ENCODE results near the gene IFIT5.
"Not testable (repeated sequence)": the region's sequence is repeated elsewhere in the genome, so short reads cannot be mapped to it uniquely, and the experiment has no call there.

IFIT5 gene, protein sequence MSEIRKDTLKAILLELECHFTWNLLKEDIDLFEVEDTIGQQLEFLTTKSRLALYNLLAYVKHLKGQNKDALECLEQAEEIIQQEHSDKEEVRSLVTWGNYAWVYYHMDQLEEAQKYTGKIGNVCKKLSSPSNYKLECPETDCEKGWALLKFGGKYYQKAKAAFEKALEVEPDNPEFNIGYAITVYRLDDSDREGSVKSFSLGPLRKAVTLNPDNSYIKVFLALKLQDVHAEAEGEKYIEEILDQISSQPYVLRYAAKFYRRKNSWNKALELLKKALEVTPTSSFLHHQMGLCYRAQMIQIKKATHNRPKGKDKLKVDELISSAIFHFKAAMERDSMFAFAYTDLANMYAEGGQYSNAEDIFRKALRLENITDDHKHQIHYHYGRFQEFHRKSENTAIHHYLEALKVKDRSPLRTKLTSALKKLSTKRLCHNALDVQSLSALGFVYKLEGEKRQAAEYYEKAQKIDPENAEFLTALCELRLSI

DNA sequence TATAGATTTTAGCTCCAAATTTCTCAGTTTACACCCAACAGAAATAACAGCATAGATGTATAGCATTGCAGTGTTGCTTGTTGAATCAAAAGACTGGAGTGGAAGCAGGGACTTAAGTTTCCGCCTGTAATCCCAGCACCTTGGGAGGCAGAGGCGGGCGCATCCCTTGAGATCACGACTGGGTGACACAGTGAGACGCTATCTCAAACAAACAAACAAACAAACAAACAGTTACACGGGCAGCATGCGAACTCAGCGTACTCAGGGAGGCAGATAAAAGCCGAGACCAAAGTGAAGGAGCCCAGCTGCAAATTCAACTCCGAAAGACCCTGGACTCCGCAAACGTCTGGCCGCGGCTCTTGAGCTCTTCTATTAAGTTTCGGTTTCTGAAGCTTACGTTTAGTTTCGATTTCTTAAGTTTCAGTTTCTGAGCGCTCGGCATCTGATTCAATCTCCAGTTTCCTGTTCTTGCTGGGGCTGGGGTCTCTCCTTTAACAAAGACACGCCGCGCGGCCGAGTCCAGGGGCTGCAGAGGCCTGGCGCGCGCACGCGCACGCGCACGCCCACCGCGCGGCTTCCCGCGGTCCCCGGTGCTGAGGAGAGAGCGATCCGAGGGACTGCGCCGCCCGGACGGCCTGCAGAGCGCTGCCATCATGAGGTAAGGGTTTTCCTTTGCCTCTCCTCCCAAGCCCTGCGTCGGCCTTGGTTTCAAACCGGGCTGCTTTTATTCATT is at the start of gene IFIT5:
TSS of gene IFIT5 (plus strand) at position 423 of the 733 bp plus-strand sequence. CDS start at position 654, 231 bp downstream.
- DNase-seq = peak; percentile 64

DNA sequence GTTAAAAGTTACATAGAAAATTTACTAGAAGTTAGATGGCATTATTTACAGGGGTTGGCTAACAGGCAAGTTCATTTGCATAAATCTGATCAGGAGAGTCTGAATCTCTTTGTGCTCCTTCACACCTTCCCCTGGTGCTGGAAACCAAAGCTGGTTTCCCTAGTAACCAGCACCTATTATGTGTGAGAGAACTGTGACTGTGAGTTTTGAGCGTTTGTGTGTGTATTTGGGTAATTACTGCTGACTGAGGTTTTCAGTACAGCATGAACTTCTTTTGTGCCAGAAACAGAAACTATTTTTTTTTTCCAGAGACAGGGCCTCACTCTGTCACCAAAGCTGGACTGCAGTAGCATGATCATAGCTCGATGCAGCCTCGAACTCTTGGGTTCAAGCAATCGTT is 46.8 kb upstream of the IFIT5 start:
- DNase-seq = no peak

DNA sequence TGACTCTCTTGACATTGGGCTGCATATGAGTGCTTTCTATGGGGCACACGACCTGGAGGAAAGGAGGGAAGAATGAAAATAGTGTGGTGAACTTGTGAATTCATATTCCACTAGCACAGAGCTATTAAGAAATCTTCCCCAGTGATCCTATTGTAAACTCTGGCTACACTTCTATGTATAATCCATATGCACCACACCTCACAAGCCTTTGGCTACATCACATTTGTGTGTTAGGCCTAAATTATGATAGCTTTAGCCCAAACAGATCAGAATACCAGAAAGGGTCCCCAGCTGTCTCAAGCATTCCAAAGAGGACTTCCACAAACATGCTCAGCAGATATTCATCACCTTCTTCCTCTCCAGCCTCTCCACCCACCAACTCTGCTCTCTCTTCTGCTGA is 46.2 kb upstream of the IFIT5 start:
- no peak for DNase-seq

DNA sequence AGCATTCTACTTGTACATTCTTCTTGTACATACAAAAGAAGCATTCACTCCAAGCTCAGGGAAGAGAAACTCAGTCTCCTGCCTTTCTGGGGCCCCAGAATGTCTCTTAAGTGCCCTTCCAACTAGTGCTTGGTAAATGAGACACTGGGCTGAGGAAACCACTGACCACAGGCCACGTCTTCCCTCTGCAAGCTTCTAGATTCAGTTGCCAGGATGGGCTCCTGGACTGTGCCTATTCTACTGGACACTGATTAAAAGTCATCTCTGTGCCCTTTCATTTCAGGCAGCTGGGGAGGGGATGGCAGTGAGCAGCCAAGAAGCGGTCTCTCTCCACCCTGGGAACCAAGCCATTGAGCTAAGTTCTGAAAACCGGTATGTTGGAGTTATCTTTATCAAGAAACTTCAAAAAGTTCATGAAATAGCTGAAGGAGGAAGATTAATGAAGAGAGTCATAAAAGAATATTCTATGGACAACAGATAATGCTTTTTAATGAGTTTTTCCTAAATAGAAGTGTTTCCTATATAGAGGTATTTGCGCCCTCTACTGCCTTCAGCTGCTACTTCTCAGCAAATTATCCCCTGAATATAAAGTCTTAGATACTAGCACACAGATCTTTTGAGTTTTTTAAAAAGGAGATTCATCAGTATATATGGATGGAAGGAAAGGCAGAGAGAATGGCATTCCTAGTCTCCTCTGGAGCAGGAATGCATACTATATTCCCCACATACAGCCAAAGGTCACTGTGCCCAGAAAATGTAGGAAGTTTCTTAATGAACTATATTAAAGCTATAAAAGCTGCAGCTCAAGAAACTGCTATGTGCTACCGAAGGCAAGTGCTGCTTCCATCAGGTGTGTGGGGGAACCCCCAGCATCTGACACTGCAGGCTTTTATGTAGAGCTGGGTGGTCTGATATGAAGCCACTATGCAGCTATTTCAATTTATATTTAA is 44.9 kb upstream of the IFIT5 start:
- DNase-seq = peak; percentile 56

DNA sequence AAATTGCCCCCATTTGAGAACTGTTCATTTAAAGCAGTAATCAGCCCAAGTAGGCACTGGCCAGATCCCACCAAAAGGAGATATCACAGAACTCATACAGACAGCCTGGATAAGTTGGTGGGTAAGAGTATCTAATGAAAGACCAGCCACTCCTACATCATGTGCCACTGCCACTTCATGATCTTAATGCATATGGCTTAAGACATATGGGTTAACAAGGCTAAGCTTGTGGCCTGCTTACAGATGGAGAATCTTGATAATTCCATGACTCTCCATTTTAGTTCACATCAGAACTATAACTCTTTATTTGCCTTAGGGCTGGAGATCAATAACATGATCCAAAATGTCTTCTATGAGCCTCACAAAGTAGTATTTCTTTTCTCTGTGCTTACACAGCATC is 43.3 kb upstream of the IFIT5 start:
- no peak for DNase-seq

DNA sequence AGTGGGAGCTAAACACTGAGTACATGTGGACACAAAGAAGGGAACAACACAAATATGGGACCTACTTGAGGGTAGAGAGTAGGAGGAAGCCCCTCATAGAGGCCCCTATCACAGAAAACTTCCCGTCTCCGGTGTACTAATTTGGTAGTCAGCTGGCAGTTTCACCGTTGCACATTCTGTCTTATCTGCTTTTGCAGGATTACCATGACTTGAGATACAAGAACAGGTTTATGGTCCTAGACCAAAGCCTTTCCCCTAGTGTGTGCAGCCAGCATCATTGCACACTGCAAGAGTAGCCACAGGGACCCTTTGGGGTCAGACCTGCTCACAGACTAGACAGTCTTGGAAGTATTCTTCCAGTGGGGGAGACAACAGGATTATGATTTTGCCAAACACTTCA is 42.4 kb upstream of the IFIT5 start:
- DNase-seq = no peak

DNA sequence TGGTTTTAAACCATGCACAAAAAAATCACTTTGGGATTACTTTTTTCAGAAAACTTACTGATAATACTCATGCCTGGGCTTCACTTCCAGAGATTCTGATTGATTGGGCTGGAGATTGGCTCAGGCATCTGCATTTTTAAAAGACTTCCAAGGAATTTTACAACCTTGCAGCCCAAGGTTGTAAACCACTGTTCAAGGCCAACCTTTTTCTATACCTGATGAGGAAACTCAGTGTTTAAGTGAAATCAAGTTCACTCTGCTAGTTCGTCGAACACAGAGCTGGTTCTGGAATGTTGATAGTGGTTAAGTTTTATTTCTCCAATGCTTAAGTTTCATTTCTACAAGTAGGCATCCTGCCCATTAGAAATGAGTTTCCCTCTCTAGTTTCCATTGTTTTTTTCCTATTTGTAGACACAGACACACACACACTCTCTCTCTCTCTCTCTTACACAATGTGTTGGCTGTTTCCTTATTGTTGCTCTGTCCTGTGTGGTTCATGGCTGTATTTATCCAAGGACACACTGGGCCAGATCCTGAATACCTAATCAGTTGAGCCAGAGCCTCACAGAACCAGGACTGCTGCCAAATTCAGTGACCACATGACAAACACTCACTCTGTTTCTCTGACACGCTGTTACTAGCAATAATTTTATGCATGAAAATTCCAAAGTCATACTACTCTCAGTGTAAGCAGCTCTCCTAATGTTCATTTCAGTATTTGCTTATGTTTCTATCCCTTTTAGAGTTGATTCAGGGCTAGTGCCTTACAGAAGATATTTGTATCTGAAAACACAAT is 40.3 kb upstream of the IFIT5 start:
- DNase-seq = peak; percentile 83

DNA sequence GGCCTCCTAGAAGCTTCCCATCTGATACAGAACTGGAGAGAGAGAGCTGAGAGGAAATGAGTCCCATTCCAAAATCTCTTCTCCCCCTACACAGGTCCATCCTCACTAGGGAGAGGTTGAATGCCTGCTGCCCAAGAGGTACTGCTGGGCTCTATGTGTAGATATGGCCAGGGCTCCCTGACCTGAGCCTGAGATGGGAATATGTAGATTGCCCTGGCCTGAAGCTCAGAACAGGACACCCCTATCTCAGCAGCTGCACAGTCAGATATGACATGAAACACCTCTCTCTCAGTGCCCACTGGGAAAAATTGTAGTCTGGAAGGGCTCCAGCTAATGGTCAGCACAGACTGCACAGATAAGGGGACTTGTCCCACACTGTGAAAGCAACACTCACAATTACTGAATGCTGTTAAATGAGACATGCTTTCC is 39.6 kb upstream of the IFIT5 start:
- no peak for DNase-seq

DNA sequence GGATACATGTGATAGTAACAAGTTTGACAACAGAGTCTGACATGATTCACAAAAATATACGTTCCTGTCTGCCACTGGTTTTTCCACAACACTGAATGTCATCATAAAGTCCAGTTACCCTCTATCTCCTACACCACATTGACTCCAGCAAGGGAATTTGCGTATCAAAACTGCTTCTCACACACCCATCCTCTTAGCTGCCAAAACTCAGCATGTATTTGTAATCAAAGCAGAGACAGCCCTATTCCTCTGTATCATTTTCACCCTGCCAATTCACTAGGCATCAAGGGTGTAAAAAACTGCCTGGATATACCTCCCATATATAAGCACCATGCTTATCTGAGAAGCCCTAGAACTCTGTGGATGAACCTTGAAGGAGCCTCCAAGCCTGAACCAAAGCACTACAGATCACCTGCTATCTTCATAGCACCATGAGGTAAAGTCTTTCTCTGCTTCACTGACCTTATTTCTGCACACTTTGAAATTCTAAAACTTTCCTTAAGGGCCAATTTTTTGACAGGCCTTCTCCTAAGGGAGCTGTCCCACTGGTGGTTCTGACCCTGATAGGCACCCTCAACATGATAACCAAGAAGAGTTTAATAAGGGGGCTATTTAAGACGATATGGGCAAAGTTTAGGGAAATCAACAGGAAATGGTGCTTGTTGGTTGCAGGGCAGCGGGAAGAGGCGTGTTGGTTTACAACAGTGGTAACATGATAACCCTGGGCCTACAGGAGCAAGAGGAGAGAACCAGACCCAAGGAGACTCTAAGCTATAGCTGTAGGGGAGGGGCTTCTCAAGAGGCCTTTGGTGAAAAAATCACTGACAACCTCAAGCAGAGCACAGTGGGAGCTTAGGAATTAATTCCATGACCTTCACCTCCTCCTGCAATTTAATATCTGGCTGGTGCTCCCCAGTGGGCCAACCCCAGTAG is 36.4 kb upstream of the IFIT5 start, which contains the start of gene IFIT1B:
TSS of gene IFIT1B (plus strand) at position 352 of the 933 bp plus-strand sequence. CDS start at position 432, 80 bp downstream.
- no peak for DNase-seq

DNA sequence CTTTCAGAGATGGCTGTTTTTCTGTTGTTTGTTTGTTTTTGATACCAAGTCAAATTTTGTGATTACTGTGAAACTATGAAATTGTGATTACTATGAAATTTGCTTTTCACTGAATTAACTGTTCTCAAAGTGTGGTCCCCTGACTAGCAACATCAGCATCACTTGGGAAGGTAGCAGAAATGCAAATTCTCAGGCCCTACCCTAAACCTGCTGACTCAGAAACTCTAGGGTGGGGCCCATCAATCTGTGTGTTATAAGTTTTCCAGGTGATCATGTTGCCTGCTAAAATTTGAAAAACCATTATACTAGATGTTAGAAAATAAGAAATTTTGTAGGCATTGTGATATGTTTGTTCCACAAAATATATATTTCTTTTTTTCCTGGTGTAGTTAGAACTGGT is 35.3 kb upstream of the IFIT5 start:
- no peak for DNase-seq

DNA sequence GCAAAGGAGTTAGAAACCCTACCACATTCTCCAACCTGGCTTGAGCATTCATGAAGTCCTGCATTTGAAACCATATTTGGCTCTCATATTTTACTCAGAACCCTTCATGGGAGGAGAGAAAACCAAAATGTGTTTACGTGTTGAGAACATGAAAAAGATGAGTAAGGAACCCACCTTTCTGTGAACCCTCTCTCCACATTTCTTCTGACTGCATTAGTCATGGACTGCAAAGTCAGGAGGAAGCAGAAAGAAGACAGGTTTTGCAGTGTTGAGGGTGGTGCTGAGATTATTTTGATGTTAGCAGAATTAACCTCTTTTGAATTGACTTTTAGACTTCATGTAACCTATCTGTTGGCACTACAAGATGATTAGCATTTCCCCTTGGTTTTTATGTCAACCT is 31.6 kb upstream of the IFIT5 start:
- DNase-seq = no peak

DNA sequence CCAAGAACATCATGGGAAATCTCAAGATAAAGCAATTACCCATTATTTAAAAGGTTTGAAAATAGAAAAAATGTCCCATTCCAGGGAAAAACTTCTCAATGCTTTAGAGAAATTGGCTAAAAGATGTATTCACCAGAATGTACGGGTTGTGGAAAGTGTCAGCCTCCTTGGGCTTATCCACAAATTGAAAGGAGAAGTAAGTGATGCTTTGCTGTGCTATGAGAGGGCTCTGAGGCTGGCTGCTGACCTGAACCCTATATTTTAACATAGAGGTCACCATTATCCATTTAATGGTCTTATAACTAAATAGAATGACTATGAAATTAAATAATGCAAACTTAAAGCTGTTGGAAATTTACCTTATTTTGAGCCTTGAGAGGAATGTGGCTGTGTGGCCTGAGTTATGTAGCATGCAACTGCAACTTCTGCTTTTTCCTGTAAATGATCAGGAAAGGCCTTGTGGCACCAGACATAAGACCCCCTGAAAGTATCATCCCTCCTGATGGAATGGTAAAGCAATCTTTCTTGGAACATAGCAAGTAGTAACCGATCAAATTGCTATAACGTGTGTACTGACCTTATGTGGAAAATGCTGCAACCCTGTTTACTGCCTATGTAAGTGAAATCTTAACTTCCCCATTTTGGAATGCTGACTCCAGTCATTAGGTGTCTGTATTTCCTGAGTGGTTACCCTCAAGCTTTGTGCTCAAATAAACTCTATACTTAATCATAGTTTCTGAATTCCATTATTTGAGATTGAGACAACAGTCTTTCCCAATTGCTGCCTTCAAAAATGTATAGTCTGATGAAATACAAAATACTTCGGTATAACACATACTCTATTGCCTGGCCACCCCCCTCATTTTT is 29.7 kb upstream of the IFIT5 start:
- DNase-seq = peak; percentile 62

DNA sequence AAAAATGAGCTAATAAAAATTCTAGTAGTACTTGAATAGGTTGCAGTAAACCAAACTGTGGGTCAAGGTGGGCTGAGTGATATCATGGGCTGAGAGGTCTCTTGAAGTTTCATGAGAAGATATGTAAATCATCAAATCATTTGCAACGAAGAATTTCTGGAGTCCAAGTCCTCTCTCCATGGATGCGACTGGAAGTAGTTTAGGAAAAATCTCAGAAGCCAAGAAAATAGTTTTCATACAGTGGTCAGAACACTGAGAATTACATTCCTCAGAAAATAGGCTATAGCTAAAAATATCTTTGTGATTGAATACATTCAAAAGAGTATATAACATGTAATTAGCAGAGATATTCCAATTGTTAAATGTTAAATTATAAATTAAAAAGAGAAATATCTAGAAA is 25.6 kb upstream of the IFIT5 start:
- no peak for DNase-seq

DNA sequence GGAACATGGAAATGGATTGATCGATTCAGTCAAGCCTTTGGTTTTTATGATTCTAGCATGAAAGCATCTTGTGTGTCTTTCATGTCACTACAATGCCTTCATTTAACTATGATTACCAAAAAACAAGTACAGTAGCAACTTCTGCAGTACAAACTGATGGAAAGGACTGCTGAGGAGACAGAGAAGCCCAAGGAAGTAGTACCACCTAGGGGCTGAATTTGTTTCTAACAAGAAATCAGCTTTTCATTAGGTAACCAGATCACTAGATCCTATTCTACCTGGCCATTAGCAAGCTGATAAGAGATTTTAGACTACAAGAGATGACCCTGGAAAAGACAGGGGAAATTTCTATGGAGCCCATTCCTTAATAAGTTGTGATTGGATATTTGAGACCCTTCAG is 25.1 kb upstream of the IFIT5 start:
- DNase-seq = peak; percentile 50

DNA sequence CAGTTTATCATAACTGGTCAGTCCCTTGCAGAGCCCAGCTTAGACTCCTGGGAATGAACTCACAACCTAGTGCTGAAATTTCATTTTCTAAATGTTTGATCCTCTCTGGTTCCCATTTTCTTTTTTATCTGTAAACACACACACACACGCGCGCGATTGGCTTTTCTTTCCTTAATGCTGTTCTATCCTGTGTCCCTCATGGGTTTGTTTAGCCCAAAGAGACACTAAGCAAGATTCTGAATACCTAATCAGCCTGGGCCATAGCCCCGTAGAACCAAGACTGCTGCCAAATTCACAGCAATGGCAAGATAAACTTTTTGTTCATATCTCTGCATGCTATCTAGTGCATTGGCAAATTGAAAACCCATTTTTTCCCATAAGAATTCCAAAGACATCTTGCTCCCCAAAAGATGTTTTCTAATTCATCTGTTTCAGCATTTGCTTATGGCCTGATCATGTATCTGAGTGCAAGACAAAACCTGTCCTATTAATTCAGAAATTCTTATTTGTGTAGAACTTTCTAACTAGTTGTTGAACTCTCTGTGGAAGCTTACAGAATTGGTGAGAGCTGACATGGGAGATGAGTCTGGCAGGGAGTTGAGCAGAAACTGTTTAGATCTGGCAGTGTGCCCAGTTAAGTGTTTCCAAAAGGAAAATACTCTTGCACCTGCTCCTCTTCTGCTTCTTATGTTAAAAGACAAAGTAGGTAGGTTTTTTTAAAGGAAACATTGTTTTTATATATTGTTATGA is 23.7 kb upstream of the IFIT5 start:
- no peak for DNase-seq

DNA sequence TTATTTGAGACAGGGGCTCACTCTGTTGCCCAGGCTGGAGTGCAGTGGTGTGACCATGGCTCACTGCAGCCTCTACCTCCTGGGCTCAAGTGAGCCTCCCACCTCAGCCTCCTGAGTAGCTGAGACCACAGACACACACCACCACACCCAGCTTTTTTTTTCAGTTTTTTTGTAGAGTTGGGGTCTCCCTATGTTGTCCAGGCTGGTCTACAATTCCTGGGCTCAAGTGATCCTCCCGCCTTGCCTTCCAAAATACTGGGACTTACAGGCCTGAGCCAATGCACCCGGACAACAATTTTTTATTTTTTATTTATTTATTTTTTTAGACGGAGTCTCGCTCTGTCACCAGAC is 23.2 kb upstream of the IFIT5 start:
- DNase-seq = not testable (repeated sequence)

DNA sequence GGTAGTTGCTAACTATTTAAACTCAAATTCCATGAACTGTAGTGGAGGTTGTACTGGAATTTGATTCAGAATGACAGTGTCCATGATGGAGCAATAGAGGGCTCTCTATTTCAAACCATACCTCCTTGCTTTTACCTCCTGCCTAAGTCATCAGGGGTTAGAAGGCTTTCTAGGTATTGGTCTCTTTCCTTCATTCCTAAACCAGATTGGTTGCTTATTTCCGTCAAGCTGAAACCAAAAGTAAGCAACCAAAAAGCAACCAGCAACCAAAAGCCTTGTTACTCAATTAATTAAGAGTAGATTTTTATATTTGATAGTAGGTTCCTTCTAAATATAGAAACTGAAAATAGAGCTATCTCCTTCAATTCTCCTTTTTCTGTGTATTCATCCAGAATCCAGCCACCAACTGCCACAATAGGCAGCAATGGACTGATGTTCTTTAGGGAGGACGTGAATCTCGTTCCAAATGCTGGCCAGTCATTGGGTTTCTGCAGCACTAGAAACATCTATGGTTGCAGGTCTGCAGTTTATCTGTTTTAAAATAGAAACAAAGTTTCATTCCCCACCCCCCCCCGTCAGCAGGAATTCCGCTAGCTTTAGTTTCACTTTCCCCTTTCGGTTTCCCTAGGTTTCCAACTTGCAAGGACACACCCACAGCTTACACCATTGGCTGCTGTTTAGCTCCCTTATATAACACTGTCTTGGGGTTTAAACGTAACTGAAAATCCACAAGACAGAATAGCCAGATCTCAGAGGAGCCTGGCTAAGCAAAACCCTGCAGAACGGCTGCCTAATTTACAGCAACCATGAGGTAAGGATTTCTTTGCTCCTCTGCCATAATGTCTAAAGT is 22.2 kb upstream of the IFIT5 start, which contains the start of gene IFIT1:
TSS of gene IFIT1 (plus strand) at position 717 of the 850 bp plus-strand sequence. CDS start at position 807, 90 bp downstream.
- peak; percentile 88 for DNase-seq

DNA sequence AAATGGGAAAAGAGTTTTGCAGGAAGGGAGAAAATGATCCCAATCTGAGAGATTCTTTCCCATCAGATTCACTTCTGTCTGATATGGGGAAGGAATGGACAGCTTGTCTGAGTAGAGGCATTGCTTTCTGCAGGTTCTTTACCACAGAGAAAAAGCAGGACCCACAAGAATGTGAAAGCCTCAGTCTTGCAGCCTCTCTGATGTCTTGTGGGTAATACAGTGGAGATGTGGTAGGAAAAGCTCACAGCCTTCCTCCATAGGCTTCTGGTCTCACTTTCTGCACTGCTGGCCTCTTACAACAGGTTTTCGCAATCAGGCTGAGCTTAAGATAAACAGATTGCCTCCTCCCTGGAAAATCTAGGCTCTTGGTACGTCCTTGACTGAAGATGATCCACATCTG is 21.4 kb upstream of the IFIT5 start:
- peak; percentile 88 for DNase-seq
